ENCODE results near the gene RER1. TPM values are rescaled to one million over a fixed set of nuclear protein-coding genes. Genes with fewer than 3 reads are reported as not detected.

RER1 gene
- polyA plus RNA-seq, 4 donors: 108 to 124 (median 121) TPM

Other genes with a start within 250 kb of the RER1 start
- 10 to 100 TPM; 24.4 to 76.3 (median 60.8) TPM for gene FAAP20, start 197.1 kb upstream of the RER1 start, polyA plus RNA-seq (ENCODE audit: insufficient read length in 4 of 4)
- 10 to 100 TPM; 45.4 to 62.9 (median 58.6) TPM for gene SKI, start 163.5 kb upstream of the RER1 start, polyA plus RNA-seq (ENCODE audit: insufficient read length in 4 of 4)
- gene MORN1, start 287 bp upstream of the RER1 start, polyA plus RNA-seq (ENCODE audit: insufficient read length in 4 of 4): 10 to 100 TPM in 3 of 4 donors, 1 to 10 TPM in 1; 9.3 to 21.2 (median 16.6) TPM
- 10 to 100 TPM; 20.3 to 31.1 (median 27.1) TPM for gene PEX10, start 20.7 kb downstream of the RER1 start, polyA plus RNA-seq (ENCODE audit: insufficient read length in 4 of 4)
- 1 to 10 TPM; 1.2 to 2.1 (median 1.5) TPM for gene PLCH2, start 84.4 kb downstream of the RER1 start, polyA plus RNA-seq (ENCODE audit: insufficient read length in 4 of 4)
- 10 to 100 TPM; 24.8 to 34.0 (median 29.0) TPM for gene PANK4, start 134.8 kb downstream of the RER1 start, polyA plus RNA-seq (ENCODE audit: insufficient read length in 4 of 4)
- under 1 TPM; 0.24 to 0.65 (median 0.55) TPM for gene HES5, start 138.4 kb downstream of the RER1 start, polyA plus RNA-seq (ENCODE audit: insufficient read length in 4 of 4)
- 10 to 100 TPM; 20.4 to 27.7 (median 22.5) TPM for gene TNFRSF14, start 164.5 kb downstream of the RER1 start, polyA plus RNA-seq (ENCODE audit: insufficient read length in 4 of 4)
- gene PRXL2B, start 194.9 kb downstream of the RER1 start, polyA plus RNA-seq (ENCODE audit: insufficient read length in 4 of 4): 10 to 100 TPM; 37.4 to 50.0 (median 43.5) TPM
- 1 to 10 TPM; 2.5 to 5.7 (median 2.9) TPM for gene MMEL1, start 241.2 kb downstream of the RER1 start, polyA plus RNA-seq (ENCODE audit: insufficient read length in 4 of 4)

Data from left renal cortex interstitium (tissue), 4 donors.